ENCODE measurements around the gene ICE2.
A peak's percentile ranks its signal among the peaks of the same experiment; 100 is the strongest.

Gene ICE2

DNA sequence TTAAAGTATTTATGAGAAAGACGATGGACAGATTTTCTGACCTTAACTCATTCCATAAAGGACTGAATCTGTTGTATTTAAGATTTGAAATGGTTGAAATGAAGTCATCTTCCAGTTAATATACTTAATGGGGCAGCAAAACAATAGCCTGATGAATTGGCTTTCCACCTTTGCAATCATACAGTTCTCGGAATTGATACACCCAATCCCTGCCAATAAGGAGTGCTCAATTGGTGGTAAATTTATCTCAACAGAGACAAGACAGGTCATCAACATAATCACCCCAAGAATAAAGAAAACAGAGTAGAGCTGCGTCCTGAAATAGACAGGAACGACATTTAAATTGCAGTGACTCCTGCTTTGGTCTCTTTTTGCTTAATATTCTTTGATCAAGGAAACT, 92.3 kb downstream of the ICE2 start:
- no peak for DNase-seq

DNA sequence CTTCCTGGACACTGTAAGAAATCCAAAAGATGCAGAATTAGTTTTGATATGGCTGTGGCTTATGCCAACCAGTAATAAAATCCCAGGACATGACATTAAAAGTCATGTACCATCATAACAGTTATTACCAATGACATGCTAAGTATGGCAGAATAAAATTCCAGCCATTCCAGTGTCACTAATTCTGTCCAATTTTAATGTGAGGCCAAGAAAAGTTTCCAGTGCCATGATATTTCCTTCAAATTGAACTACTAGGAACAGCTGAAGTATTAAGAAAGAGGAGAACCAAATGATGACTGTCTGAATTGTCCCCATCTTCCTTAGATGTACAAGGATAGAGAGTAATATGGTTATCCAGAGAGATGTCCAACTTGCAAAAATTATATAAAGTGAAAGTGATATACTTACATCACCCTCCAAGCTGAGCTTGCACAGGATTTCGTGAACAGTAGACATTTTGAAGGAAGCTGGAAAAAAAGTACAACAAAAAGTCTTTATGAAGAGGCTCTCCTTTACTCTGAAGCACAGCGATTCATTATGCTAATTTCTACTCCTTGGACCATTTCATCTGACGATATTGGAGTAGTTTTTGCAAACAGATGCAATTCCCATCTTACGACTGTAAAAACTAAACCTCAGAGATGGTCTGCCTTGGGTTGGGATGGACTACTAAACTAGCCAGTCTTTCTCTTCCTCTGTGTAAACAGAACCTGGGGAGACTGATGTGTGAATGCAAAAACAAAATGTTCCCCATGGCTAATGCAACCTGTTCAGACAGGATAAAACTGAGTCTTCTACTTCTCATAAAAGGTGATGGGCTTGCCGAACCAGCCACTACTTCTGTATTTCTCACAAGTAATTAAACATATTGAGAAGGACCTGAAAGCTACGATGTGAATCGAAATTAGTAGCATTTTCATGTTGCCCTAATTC, 93.1 kb downstream of the ICE2 start:
- DNase-seq: no peak

DNA sequence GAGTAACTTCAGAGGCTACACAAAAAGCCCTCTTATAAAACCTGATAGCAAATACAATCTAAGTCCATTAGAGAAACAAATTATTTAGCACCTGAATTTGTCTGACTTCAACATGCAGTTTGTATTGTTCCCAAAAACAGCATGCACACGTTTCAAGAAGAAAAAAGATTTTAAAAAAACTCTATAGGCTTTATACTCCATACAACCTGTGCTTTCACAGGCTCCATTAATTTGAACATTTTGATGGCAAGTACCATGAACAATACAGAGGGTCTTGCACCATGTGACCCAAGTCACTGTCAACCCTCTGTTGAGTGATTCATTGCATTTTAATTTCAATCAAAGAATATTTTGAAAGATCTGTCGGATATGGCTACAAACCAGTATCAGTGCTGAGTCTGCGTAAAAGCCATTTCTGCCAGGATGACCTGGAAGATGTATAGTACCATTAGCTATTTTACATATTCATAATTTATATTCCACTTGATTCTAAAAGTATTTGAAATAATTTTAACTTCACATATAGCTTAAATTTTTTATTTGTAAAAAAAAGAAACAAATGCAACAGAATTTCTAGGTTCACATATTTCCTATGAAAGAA, 94.3 kb downstream of the ICE2 start:
- no peak for DNase-seq

DNA sequence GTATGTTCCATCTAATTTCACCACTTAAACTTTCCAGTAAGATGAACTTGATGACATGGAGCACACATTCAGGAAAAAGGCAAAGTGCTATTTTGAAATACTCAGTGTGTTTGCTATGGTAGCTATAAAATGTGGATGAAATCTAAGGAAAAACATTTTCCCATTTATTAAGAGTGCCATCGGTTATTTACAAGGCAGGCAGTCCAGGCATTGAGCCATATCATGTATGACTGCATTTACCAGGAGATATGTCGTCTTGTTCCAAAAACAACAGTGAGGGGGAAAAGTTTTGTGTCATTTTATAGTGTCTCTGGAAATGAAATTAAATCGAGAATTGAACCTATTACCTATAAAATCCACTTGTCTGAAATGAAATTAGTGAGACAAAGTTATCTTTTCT, 94.9 kb downstream of the ICE2 start:
- no peak for DNase-seq

DNA sequence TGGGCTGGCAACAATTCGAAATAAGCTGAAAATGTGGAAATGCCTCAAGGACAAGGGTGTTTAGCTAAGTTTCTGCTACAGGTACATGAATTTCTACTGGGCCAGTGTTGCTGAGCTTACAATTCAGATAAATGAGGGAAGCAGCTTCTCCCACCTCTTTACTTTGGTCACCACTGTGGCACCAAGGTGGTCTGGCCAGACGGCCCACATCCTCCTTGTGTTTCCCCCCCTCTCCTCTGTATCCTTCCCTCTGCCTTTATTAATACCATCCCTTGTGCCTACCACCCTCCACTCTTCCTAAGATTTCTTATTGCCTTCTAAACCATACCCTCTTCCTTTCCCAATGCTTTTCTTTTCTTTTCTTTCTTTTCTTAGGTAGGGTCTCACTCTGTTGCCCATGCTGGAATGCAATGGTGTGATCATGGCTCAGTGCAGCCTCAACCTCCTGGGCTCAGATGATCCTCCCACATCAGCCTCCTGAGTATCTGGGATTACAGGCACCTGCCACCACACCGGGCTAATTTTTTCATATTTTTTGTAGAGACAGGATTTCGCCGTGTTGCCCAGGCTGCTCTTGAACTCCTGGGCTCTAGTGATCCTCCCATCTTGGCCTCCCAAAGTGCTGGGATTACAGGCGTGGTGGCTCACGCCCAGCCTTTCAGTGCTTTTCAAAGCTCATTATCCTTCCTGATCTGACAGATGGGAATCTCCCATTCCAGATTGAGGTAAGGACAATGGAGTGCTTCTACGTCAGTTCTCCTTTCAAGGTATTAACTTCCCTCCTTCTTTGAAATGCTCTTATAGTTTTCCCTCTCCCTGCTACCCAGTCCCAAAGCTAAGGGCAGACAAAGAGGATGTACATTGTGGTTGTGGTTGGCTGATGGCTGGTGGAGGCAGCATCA, 95.9 kb downstream of the ICE2 start:
- no peak for DNase-seq

DNA sequence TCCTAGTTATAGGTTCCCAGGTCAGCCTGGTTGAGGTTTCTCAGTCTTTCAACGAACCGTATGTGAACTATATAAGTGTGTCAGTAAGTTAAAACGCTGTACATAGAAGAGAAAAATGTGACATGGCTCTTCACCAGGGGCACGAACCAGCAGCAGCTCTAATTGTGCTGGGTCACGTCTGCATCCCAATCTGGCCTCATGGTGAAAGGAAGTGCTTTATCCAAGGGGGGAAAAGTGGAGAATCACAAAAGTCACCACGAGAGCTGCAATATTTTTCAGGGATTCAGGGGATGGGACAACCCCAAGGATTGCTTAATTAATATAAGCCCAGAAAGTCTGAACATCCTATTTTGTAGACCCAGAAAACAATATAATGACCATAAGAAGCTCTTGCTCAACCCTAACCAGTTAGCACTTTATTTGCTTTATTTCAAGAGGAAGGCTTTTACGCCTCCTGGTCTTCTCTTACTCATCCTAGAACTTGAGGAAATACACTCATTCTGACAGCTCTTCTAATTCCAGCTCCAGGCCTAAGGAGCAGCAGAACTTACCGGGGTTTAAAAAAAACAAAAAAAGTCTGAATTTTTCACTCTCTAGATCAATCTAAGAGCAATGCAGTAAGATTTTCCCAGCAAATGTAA, 97.7 kb downstream of the ICE2 start:
- no peak for DNase-seq

DNA sequence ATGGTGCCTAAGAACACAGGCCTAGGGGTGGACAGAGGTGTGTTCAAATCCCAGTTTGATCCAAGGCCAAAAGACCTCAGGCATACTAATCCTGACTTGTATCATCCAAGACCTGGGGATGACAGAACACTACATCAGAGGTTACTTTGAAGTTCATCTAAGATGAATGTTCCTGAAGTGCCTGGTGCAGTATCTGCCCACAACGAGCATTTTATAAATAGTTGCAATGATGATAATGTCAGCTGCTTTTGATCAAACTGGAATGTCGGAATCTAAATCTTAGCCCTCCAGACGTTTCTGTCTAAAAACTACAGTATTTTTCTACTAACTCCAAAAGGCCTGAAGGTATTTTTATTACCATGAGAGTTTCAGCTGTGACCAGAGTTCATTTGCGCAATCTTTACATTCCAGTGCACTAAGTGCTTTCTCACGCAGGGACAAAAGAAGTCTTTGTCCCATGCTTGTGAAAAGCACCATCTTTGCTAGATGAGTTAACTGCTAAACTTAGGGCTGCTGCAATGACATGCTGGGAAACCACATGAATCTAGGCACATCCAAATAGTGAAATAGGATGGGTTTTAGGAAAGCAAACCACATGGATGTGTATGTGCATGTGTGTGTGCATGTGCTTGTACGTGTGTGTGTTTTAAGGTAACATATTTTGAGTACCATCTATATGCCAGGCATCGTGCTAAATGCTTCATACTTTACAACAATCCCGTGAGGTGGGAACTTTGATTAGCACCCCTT, 99.2 kb downstream of the ICE2 start:
- no peak for DNase-seq

DNA sequence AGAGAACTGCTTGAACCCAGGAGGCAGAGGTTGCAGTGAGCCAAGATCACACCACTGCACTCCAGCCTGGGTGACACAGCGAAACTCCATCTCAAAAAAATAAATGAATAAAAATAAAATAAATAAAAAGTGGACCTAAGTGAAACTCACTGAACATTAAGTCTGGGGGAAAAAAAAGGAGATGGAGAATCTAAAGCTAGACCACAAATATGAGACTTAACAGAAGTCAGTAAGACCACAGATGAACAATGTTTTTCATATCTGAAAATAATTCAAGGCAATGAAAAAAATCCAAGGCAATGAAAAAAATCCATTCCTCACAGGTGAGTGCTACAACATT, 99.8 kb downstream of the ICE2 start:
- DNase-seq: no peak

DNA sequence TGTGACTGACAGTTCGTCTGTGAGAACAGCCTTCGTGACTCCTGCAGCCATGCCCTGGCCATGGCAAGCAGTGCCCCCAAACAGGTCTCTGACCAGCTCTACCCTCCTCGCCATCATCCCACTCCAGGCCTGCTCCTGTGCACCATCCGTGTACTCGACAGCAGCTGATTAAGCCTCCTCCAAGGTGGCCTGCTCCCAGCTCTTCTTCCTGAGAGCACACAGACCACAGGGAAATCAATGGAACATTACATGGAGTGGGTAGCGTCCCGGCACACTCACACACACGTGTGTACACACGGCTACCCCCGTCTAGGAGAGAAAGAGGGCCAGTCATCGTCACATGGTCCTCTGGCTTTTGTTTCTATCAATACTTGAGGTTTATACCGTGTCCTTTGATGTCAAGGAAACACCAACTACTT, 102.3 kb downstream of the ICE2 start:
- DNase-seq: no peak

DNA sequence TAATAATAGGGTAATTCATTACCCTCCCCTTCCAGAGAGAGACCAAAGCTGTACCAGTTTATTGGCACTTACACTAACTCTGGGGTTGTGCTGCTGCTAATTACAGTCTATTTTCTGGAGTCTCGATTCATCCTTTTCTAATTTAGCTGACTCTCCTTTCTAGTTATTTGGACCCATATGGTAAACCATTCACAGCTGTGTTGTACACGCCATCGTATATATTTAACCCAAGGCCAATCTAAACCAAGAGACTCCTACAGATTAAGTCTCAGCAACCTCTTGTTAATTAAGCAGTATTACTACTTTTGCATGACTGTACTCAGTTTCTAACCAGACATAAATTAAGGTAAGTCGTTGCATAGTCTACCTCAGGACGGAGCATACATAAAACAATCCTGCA, 103.6 kb downstream of the ICE2 start:
- DNase-seq: no peak

DNA sequence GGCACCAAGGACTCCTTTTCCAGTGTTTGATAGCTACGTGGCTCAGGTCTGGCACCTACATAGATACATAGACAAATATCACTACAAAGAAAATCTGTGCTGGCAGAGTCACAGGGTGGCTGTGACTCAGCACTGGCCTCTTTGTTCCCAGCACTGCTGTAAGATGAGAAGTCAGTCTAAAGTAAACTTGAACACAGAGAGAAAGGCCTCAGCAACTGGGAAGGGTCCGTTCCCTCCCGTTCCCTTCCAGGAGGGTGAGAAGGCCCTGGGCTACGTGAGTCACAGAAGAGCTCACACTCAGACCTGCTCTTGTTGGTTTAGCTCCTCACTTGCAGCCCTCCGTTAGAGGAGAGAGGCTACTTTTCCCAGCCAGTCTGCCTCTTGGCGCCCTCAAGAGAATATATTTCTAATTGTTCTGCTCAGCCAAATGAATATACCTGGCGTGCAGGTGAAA, 104.3 kb downstream of the ICE2 start:
- DNase-seq: peak; percentile 66

DNA sequence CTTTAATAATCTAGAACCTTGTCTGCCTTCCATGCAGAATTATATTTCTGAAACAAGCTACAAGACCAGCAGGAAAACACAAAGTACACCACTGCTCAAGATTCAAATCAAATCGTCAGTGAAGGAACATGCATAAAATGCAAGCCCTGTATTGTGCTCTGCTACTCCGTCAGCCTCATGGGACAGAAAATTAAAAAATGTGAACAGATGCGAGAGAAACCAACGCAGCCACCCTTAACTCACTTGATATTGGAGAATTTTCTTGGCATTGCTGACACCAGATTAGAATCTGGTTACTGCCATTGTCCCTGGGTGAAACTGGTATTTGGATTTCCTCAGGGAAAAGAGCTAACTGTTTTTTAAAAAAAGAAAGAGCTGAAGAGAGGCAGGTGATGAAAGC, 104.7 kb downstream of the ICE2 start:
- DNase-seq: no peak

DNA sequence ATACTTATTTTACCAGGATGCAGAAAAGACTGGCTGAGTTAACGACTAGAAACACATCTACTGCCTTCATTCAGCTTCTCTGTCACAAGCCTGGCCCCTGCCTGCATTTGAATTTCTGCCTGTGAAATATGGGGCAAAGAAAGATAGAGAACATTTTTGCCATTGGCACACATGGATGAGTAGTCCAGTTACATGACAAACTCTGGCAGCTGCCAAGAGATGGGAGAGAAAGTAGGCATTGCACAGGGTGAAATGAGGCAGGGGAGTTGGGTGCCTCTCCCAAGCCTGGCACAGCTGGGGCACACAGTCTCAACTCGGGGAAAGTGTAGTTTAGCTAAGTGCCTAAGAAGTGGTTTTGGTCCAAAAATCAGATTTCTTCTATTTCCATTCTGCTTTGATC, 105.2 kb downstream of the ICE2 start:
- DNase-seq: no peak

DNA sequence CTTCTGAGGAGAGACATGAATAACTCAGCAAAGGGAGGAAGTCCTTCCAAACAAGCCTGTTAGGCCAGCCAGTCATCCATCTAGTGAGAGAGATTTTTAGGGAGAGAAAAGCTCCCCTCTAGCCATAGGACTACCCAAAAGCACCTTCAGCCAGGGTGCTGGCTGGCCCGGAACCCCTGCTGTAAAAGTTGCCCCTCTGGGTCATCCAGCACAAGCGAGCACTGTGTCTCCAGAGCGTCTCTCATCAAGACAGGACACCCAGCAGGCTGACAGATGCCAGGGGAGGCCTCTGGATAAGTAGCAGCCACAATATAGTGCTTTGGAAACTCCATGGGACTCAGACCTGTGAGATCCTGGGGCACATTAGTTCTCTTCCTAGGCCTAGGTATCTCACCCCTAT, 105.6 kb downstream of the ICE2 start:
- no peak for DNase-seq

DNA sequence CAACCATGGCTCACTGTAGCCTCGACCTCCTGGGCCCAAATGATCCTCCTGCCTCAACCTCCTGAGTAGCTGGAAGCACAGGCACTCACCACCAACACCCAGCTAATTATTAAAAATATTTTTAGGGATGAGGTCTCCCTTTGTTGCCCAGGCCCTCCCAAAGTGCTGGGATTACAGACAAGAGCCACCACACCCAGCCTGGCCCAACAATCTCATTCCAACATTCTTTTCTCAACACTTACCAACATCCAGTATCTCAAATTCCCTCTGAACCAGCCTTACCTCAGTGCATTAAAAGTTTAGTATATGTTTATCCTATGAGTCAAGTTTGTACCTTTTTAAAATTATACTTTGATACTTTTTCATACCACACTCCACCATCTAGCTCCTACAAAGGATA, 106.2 kb downstream of the ICE2 start:
- DNase-seq: no peak

DNA sequence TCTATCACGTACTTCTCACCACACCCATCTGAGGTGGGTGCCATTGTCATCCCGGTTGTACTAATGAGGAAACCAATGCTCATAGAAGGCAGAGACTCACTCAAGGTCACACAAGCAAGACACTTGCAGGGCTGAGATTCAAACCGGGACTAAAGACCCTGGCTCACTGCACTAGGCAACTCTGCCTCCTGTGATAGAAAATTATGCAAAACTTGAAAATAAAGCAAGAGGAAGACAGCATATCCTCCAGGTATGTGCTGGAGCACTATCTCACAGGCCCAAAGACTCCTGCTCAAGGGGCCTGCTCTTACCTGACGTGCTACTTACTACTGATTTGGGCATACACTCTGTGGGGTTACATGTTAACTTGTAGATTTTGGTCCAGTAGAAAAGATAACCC, 106.7 kb downstream of the ICE2 start:
- DNase-seq: no peak

DNA sequence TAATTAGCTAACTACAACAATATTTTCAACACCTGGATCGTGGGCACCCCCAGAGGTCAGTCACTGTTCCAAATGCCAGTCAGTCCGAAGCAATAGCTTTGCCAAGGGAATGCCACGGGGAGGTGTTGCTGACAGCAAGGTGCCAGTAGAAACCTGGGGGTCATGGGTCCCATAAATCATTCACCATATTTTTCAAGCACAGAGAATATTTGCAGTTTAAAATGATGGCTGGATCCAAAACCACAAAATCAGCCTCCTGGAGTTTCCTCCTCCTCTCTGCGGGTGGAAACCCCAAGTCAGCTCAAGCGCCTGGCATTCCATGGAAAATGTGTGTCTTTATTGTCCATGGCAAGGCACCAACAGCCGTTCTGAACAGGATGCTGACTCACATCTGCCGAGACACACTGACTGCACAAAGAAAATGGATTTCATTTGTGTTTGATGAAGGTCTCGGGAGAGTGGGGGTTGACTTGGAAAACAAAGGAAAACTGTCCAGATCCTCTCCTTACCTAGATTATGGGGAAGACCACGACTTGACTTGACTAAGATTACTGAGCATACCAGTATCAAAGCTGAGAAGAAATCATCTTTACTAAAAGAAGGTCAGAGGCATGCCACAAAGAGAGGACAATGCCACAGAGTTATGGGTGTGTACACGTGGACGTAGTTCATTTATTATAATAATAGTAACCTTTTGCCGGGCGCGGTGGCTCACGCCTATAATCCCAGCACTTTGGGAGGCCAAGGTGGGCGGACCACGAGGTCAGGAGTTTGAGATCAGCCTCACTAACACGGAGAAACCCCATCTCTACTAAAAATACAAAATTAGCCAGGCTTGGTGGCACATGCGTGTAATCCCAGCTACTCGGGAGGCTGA, 107.5 kb downstream of the ICE2 start:
- peak; percentile 39 for DNase-seq

DNA sequence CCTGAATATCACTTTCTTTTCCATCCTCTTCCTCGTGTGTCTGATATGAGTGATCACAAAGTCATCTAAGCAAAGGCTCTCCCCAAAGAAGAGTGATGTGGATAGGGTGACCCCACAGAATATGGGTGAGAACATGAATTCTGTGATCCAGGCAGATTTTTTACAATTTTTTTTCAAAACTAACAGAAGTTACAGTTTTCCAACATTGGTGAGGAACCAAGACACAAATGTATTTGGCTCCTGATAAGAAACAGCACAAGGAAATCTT, 108.1 kb downstream of the ICE2 start:
- no peak for DNase-seq

DNA sequence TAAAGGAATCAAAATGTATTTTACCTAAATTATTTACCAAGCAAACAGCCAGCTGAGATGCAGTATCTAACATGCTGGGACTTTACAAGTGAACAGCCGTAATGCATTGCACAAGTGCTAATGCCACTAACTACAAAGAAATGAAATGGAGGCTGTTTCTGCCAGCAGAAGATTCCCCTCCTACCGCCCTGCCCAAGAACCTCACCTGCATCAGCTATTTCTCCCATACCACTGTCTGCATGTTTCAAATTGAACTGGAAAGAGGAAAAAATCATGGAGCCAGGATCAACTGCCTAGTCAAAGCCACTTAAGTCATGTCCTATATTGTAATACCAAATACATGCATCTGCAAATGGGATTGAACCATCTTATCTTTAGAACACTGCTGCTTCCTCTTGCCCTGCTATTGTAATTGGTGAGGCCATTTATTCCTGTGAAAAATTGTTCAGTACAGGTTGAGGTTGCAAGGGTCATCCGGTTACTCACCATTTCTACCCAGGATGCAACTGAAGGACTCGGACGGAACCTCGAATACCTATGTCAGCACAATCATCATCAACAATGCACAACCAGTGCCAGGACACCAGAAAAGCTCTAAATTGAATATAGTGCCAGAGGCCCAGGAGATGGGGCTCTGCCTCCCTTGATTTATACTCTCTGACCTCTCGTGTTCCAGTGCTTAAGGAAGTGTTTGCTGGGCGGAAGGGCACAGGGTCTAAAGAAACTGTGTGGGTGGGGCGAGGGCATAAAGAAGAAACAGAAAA, 108.7 kb downstream of the ICE2 start:
- no peak for DNase-seq

DNA sequence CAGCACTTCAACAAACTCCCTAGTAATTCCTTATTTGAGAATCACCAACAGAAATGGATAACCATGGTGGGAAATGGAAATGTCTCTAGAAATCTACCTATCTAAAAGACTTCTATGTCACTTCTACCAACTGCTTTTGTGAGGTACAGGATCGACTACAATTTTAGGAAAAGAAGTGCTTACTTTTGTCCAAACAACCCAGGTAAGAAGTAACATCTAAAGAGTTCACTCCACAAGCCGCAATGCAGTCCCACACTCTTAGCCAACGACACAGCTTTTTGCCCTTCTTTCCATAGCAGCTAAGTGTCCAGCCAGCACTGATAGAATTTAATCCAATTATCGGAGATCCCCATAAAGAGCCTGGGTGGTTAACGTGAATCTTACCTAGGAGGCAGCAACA, 109.2 kb downstream of the ICE2 start:
- no peak for DNase-seq

All from NCI-H774 (cell line).